Kidney (tissue), 14 donors: Measurements from ENCODE around the gene ATAD3C. TPM values are rescaled to one million over a fixed set of nuclear protein-coding genes. Genes with fewer than 3 reads are reported as not detected.
"Not testable (repeated sequence)": the region's sequence is repeated elsewhere in the genome, so short reads cannot be mapped to it uniquely, and the experiment has no call there.

ENCODE experiments used
- DNase-seq, 5 donors: peaks; one replicate each; pipeline ENCODE4 v3.0.0-alpha.2; 2013 to 2020
- FAIRE-seq: peaks from 2 replicates; lab custom pipeline; 2012; peaks lifted over from hg19 to GRCh38; lab: Jason Lieb, UNC
- H3K27ac ChIP-seq, 2 donors: one replicate each; pipeline ENCODE4 v1.7.0; 2013; ENCODE audit warnings: low read depth in 2 of 2, low read length in 2 of 2, inconsistent platforms in 1 of 2
- H3K27me3 ChIP-seq: one replicate; pipeline ENCODE4 v1.7.1; 2013; ENCODE audit warnings: low read length, inconsistent platforms; ENCODE audit not compliant: control insufficient read depth, insufficient read depth
- H3K36me3 ChIP-seq, 3 donors: one replicate each; pipeline versions ENCODE4 v1.7.0 to v1.7.1; 2013; ENCODE audit warnings: low read length in 3 of 3, control low read depth in 1 of 3, inconsistent platforms in 1 of 3; ENCODE audit not compliant: insufficient read depth in 3 of 3, control insufficient read depth in 2 of 3
- H3K4me1 ChIP-seq, 3 donors: one replicate each; pipeline versions ENCODE4 v1.7.0 to v1.7.1; 2013; ENCODE audit warnings: low read length in 3 of 3, inconsistent platforms in 1 of 3, low read depth in 1 of 3; ENCODE audit not compliant: control insufficient read depth in 2 of 3, insufficient read depth in 2 of 3
- H3K4me3 ChIP-seq, 3 donors: one replicate each; pipeline versions ENCODE4 v1.7.0 to v1.8.1; 2013; ENCODE audit warnings: low read length in 3 of 3, control low read depth in 1 of 3, inconsistent platforms in 1 of 3
- H3K9ac ChIP-seq, 3 donors: one replicate each; pipeline versions ENCODE4 v1.7.0 to v1.7.1; 2013; ENCODE audit warnings: low read length in 3 of 3, control low read depth in 1 of 3, inconsistent platforms in 1 of 3
- H3K9me3 ChIP-seq, 3 donors: one replicate each; pipeline versions ENCODE4 v1.7.0 to v1.7.1; 2013; ENCODE audit warnings: low read length in 3 of 3, control low read depth in 1 of 3, inconsistent platforms in 1 of 3; ENCODE audit not compliant: control insufficient read depth in 2 of 3, insufficient read depth in 1 of 3
- intact Hi-C: fragments of 100-400 bp; cut with DNase I; formaldehyde crosslinking; loops from one replicate; pipeline ENCODE4 v1.11.1; 2022
- polyA plus RNA-seq: library from polyadenylated mRNA; stranded (reverse); fragments of 350-450 nt; fragmentation: Illumina TruSeq; extraction: RNeasy Lipid Tissue Mini Kit (QIAGEN cat#74804); gene quantifications from one replicate; pipeline ENCODE4 v1.2.3, GENCODE V29; 2014; ENCODE audit warnings: low read depth, low replicate concordance; ENCODE audit not compliant: insufficient read depth
- total RNA-seq: library from RNA; stranded (reverse); fragmentation: NEBNext Ultra II Directional; extraction: Animal tissue kit (Norgen Biotek cat#: 25700); gene quantifications from one replicate; pipeline ENCODE4 v1.2.1, GENCODE V29; 2021
- TF ChIP-seq, protein P1 (sequence below): IDR thresholded peaks from 3 replicates; pipeline ENCODE4 v1.5.1; 2012; ENCODE audit warnings: mild to moderate bottlenecking, moderate library complexity, borderline replicate concordance; ENCODE audit not compliant: insufficient read depth; ENCODE audit errors: extremely low read depth
- donor health status: control.
- donor health status: control.
- donor health status: control.
- donor health status: control.
- donor health status: control.
- donor health status: DM: yes; HTN: yes; CAD: no.
- donor health status: Normal renal cell carcinoma (clear cell type).

The ATAD3C gene
- total and polyA plus RNA-seq, 2 donors from 2014 or later, result 10.0 to 14.3 TPM

DNA sequence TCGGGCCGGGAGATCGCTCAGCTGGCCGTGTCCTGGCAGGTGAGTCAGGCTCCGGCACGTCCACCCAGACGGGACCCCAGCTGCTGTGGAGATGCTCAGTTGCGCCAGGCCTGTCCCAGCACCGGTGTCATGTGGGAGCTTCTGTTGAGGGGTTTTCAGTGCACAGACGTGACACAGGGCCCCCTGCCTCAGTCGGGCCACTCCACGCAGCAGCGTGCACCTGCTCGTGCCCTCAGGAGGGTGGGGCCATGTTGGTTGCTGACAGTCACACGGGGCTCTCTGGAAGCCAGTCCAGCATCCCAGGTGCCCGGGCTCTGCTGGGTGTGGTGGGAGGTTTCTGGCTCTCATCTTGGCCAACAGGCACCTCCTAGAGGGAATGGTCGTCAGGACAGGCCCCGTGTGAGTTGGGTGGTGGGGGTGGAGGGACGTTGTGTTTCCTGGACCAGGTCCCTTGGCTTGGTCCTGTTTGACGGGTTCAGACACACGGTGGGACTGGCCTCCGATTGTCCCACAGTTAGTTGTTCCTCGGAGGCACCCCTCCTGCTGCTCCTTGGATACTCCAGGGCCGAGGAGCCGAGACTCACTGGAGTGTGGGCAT is 41.2 kb downstream of the ATAD3C start:
- H3K36me3 ChIP-seq, result peaks cover 0 to 14% (median 4%) of the 10 kb centered on the region in 3 donors
- H3K27ac ChIP-seq, result no peak overlapping the region
- no peaks in the 10 kb centered on the region for H3K4me1 ChIP-seq
- H3K9me3 ChIP-seq, result no peaks in the 10 kb centered on the region
- no peak overlapping the region for H3K9ac ChIP-seq
- FAIRE-seq (no peak), DNase-seq (peak in 1 of 5 donors; percentile 57)
- H3K4me3 ChIP-seq, result no peak overlapping the region
- H3K27me3 ChIP-seq, result no peaks in the 10 kb centered on the region
- TF ChIP-seq, protein P1, sequence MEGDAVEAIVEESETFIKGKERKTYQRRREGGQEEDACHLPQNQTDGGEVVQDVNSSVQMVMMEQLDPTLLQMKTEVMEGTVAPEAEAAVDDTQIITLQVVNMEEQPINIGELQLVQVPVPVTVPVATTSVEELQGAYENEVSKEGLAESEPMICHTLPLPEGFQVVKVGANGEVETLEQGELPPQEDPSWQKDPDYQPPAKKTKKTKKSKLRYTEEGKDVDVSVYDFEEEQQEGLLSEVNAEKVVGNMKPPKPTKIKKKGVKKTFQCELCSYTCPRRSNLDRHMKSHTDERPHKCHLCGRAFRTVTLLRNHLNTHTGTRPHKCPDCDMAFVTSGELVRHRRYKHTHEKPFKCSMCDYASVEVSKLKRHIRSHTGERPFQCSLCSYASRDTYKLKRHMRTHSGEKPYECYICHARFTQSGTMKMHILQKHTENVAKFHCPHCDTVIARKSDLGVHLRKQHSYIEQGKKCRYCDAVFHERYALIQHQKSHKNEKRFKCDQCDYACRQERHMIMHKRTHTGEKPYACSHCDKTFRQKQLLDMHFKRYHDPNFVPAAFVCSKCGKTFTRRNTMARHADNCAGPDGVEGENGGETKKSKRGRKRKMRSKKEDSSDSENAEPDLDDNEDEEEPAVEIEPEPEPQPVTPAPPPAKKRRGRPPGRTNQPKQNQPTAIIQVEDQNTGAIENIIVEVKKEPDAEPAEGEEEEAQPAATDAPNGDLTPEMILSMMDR, result no peak
- intact Hi-C loops, result no loop called here

GRCh38 chr1:1491601-1492000 is 42.1 kb downstream of the ATAD3C start:
- TF ChIP-seq, protein P1, result no peak
- Histone ChIP-seq H3K9me3 (no peaks in the 10 kb centered on the region), H3K4me1 (no peaks in the 10 kb centered on the region), H3K27ac (no peak overlapping the region), H3K9ac (no peak overlapping the region), H3K27me3 (no peaks in the 10 kb centered on the region), H3K36me3 (peaks cover 0 to 14% (median 4%) of the 10 kb centered on the region in 3 donors), H3K4me3 (no peak overlapping the region)
- intact Hi-C loops, result no loop called here
- no peak for FAIRE-seq
- no peak for DNase-seq

DNA sequence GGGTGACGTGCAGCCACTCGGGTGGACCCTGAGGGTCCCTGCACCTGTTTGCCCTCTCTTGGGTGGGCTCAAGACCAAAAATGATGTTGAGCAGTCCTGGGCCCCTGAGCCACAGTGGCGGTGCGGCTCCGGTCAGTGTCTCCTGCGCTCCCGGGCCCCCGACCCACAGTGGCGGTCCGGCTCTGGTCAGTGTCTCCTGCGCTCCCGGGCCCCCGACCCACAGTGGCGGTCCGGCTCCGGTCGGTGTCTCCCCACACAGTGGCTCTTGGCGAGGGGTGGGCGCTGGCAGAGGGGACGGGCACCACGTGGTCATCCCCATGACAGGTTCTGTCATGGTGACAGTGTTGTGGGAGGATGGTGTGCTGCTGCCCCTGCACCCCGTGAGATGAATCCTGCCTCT is 44.8 kb downstream of the ATAD3C start:
- H3K36me3 ChIP-seq, result peaks cover 0 to 14% (median 0%) of the 10 kb centered on the region in 3 donors
- H3K27ac ChIP-seq, H3K27me3 ChIP-seq, intact Hi-C loops, DNase-seq, H3K9ac ChIP-seq, H3K4me1 ChIP-seq, H3K9me3 ChIP-seq, H3K4me3 ChIP-seq, FAIRE-seq: not testable (repeated sequence)

DNA sequence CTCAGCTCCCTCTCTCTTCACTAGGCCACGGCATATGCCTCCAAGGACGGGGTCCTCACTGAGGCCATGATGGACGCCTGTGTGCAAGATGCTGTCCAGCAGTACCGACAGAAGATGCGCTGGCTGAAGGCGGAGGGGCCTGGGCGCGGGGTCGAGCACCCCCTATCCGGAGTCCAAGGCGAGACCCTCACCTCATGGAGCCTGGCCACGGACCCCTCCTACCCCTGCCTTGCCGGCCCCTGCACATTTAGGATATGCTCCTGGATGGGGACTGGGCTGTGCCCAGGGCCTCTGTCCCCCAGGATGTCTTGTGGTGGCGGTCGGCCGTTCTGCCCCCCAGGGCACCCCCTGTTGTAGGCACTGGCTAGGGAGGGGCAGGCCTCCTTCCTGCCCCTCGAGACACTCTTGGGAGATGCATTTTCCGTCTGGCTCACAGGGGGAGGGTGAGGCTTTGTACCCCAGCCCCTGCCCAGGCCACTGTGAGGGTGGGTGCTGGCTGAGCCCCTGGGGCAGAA is 46.0 kb downstream of the ATAD3C start:
- H3K27me3 ChIP-seq, H3K4me1 ChIP-seq, H3K4me3 ChIP-seq, DNase-seq, intact Hi-C loops, FAIRE-seq, H3K9me3 ChIP-seq, H3K27ac ChIP-seq, H3K9ac ChIP-seq: not testable (repeated sequence)
- H3K36me3 ChIP-seq, result peaks cover 0 to 14% (median 0%) of the 10 kb centered on the region in 3 donors
